HepG2 (cell line): Measurements from ENCODE around the gene NPC1. TPM values are rescaled to one million over a fixed set of nuclear protein-coding genes. Genes with fewer than 3 reads are reported as not detected.

ENCODE experiments used
- BRD4 ChIP-seq: sonication (generic); formaldehyde crosslinking; IDR thresholded peaks from 2 replicates; pipeline ENCODE4 v1.4.0; 2020; ENCODE audit warnings: missing genetic modification reagents
- DPF2 ChIP-seq: sonication (generic); formaldehyde crosslinking; IDR thresholded peaks from 2 replicates; pipeline ENCODE4 v1.4.0; 2020; ENCODE audit warnings: mild to moderate bottlenecking, low read depth, missing genetic modification reagents, borderline replicate concordance
- KDM6A ChIP-seq: IDR thresholded peaks from 2 replicates; pipeline ENCODE4 v1.6.1; 2016; ENCODE audit warnings: low read depth
- MLXIP ChIP-seq: sonication (generic); formaldehyde crosslinking; IDR thresholded peaks from 2 replicates; pipeline ENCODE4 v1.9.0; 2021; ENCODE audit warnings: missing genetic modification reagents, borderline replicate concordance
- PBX3 ChIP-seq: sonication (generic); formaldehyde crosslinking; IDR thresholded peaks from 2 replicates; pipeline ENCODE4 v1.8.1; 2023; ENCODE audit warnings: missing genetic modification reagents, inconsistent platforms, borderline replicate concordance
- RBFOX2 ChIP-seq: fragments of 200-400 bp; formaldehyde crosslinking; IDR thresholded peaks from 2 replicates; pipeline ENCODE4 v1.6.1; 2017; ENCODE audit warnings: low read depth, mild to moderate bottlenecking, low read length
- RBM22 ChIP-seq: fragments of 200-400 bp; formaldehyde crosslinking; optimal IDR thresholded peaks from 2 replicates; pipeline ENCODE3; 2017; ENCODE audit warnings: mild to moderate bottlenecking, low read length, moderate library complexity
- SMC3 ChIP-seq: IDR thresholded peaks from 2 replicates; pipeline ENCODE4 v1.6.1; 2011; ENCODE audit warnings: low read length, improper control_type of control experiment
- ZBTB21 ChIP-seq: sonication (generic); formaldehyde crosslinking; IDR thresholded peaks from 2 replicates; pipeline ENCODE4 v1.4.0; 2020; ENCODE audit warnings: missing genetic modification reagents
- ZNF10 ChIP-seq: sonication (generic); formaldehyde crosslinking; IDR thresholded peaks from 2 replicates; pipeline ENCODE4 v1.4.0; 2020; ENCODE audit warnings: mild to moderate bottlenecking, low read depth, missing genetic modification reagents, borderline replicate concordance
- ZNF253 ChIP-seq: sonication (generic); formaldehyde crosslinking; IDR thresholded peaks from 2 replicates; pipeline ENCODE4 v1.8.0; 2022; ENCODE audit warnings: mild to moderate bottlenecking, missing genetic modification reagents, borderline replicate concordance
- ZNF280D ChIP-seq: sonication (generic); formaldehyde crosslinking; IDR thresholded peaks from 2 replicates; pipeline ENCODE4 v1.5.1; 2020; ENCODE audit warnings: mild to moderate bottlenecking, missing genetic modification reagents
- ZNF350 ChIP-seq: sonication (generic); formaldehyde crosslinking; IDR thresholded peaks from 2 replicates; pipeline ENCODE4 v1.4.0; 2020; ENCODE audit warnings: mild to moderate bottlenecking, low read depth, missing genetic modification reagents, borderline replicate concordance
- ZNF710 ChIP-seq: sonication (generic); formaldehyde crosslinking; IDR thresholded peaks from 2 replicates; pipeline ENCODE4 v1.5.0; 2020; ENCODE audit warnings: mild to moderate bottlenecking, missing genetic modification reagents, borderline replicate concordance
- ZNF782 ChIP-seq: sonication (generic); formaldehyde crosslinking; IDR thresholded peaks from 2 replicates; pipeline ENCODE4 v1.4.0; 2020; ENCODE audit warnings: missing genetic modification reagents, mild to moderate bottlenecking, borderline replicate concordance
- ZNF83 ChIP-seq: sonication (generic); formaldehyde crosslinking; IDR thresholded peaks from 2 replicates; pipeline ENCODE4 v1.4.0; 2020; ENCODE audit warnings: missing genetic modification reagents, mild to moderate bottlenecking, borderline replicate concordance
- polyA plus RNA-seq, 8 experiments: library from polyadenylated mRNA; depleted of rRNA in 3 of 8; stranded (reverse) in 7 of 8; unstranded in 1 of 8; fragments of >200 nt; fragmentation: Illumina TruSeq in 4 of 8; extraction: Trizol in 4 of 8; gene quantifications; 2 replicates each; pipeline versions ENCODE4 v1.2.1 to v1.2.3, GENCODE V29; 2011 to 2016; ENCODE audit warnings: low read depth in 4 of 8, missing spikeins in 1 of 8, mixed read lengths in 1 of 8; ENCODE audit not compliant: insufficient read depth in 1 of 8
- total RNA-seq, 5 experiments: library from RNA; depleted of rRNA; stranded (reverse); fragments of >200 nt; fragmentation: Illumina TruSeq; extraction: Trizol; gene quantifications; 2 replicates each; pipeline ENCODE4 v1.2.3, GENCODE V29; 2016; ENCODE audit warnings: low read depth in 1 of 5
- TF ChIP-seq, protein P1 (sequence below): sonication (generic); formaldehyde crosslinking; IDR thresholded peaks from 2 replicates; pipeline ENCODE4 v1.5.0; 2020; ENCODE audit warnings: mild to moderate bottlenecking, missing genetic modification reagents

Gene NPC1
- total and polyA plus RNA-seq, 2 of the 13 experiments (the other 11 are each of a cell fraction or from before 2014, with no cell fraction given): 46.5 to 114 TPM

DNA sequence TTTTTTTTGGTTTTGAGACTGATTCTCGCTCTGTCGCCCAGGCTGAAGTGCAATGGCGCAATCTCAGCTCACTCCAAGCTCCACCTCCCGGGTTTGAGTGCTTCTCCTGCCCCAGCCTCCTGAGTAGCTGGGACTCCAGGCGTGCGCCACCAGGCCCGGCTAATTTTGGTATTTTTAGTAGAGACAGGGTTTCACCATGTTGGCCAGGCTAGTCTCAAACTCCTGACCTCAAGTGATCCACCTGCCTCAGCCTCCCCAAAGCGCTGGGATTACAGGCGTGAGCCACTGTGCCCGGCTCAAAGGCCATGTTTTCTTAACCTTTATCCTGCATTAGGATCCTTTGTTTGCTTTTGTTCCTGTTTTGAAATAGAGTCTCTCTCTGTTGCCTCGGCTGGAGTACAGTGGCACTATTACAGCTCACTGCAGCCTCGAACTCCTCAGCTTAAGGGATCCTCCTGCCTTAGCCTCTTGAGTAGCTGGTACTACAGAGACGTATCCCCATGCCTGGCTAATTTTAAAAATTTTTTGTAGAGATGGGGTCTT lies 41.0 kb downstream of the NPC1 start (continued):
- TF ChIP-seq ZNF710 (no peak; the same call in 1 of the 2 replicates), MLXIP (CRISPR knock-in tag) (no peak), ZNF280D (peak; percentile 83), BRD4 (0 out of 2 replicates have a peak, but pooled peaks have one; percentile 24), ZNF83 (CRISPR knock-in tag) (no peak), RBFOX2 (no peak), KDM6A (CRISPR knock-in tag) (peak; percentile 65; the same call in 1 of the 2 replicates), SMC3 (no peak), ZNF253 (CRISPR knock-in tag) (no peak), PBX3 (CRISPR knock-in tag) (no peak), RBM22 (no peak), ZNF10 (CRISPR knock-in tag) (no peak), DPF2 (peak; percentile 85), ZNF350 (CRISPR knock-in tag) (peak; percentile 60; the same call in 1 of the 2 replicates), ZBTB21 (CRISPR knock-in tag) (no peak), ZNF782 (CRISPR knock-in tag) (no peak)
- TF ChIP-seq, protein P1, sequence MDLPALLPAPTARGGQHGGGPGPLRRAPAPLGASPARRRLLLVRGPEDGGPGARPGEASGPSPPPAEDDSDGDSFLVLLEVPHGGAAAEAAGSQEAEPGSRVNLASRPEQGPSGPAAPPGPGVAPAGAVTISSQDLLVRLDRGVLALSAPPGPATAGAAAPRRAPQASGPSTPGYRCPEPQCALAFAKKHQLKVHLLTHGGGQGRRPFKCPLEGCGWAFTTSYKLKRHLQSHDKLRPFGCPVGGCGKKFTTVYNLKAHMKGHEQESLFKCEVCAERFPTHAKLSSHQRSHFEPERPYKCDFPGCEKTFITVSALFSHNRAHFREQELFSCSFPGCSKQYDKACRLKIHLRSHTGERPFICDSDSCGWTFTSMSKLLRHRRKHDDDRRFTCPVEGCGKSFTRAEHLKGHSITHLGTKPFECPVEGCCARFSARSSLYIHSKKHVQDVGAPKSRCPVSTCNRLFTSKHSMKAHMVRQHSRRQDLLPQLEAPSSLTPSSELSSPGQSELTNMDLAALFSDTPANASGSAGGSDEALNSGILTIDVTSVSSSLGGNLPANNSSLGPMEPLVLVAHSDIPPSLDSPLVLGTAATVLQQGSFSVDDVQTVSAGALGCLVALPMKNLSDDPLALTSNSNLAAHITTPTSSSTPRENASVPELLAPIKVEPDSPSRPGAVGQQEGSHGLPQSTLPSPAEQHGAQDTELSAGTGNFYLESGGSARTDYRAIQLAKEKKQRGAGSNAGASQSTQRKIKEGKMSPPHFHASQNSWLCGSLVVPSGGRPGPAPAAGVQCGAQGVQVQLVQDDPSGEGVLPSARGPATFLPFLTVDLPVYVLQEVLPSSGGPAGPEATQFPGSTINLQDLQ (CRISPR knock-in tag): no peak
